AG09309 (cell line): Measurements from ENCODE around the gene PRKG1.
A peak's percentile ranks its signal among the peaks of the same experiment; 100 is the strongest.

Experiments used
- DNase-seq: peaks from one replicate; pipeline ENCODE4 v3.0.0-alpha.2; 2010; ENCODE audit warnings: low read depth
- H3K4me3 ChIP-seq: 2 replicates; pipeline ENCODE4 v1.5.1; 2011; ENCODE audit warnings: mild to moderate bottlenecking, low read depth, low read length, moderate library complexity; ENCODE audit not compliant: control insufficient read depth
- CTCF ChIP-seq: IDR thresholded peaks from 2 replicates; pipeline ENCODE4 v1.5.1; 2011; ENCODE audit warnings: mild to moderate bottlenecking, low read depth, low read length, inconsistent platforms; ENCODE audit not compliant: insufficient read depth, control insufficient read depth; ENCODE audit errors: missing control alignments

The PRKG1 gene

GRCh38 chr10:51875610-51876009, 801.3 kb downstream of the PRKG1 start:
- no peak for DNase-seq
- no peak for TF ChIP-seq CTCF
- no peak overlapping the region for H3K4me3 ChIP-seq

GRCh38 chr10:51876503-51876902, 802.2 kb downstream of the PRKG1 start:
- no peak for TF ChIP-seq CTCF
- DNase-seq = no peak
- H3K4me3 ChIP-seq = no peak overlapping the region

- no peak for TF ChIP-seq CTCF
- DNase-seq = no peak
- H3K4me3 ChIP-seq = no peak overlapping the region
Measured at GRCh38 chr10:51876979-51877378, 802.7 kb downstream of the PRKG1 start.

- no peak overlapping the region for H3K4me3 ChIP-seq
- no peak for DNase-seq
- TF ChIP-seq CTCF = no peak
Measured at GRCh38 chr10:51877636-51878035, 803.3 kb downstream of the PRKG1 start.

- no peak for TF ChIP-seq CTCF
- no peak for DNase-seq
- no peak overlapping the region for H3K4me3 ChIP-seq
Measured at GRCh38 chr10:51878695-51879094, 804.4 kb downstream of the PRKG1 start.

GRCh38 chr10:51879238-51879637, 805.0 kb downstream of the PRKG1 start:
- no peak for TF ChIP-seq CTCF
- H3K4me3 ChIP-seq = no peak overlapping the region
- peak; percentile 99 for DNase-seq

- no peak for TF ChIP-seq CTCF
- no peak overlapping the region for H3K4me3 ChIP-seq
- no peak for DNase-seq
Measured at GRCh38 chr10:51881213-51881612, 806.9 kb downstream of the PRKG1 start.
